ENCODE results near the gene SLC2A4RG. TPM values are rescaled to one million over a fixed set of nuclear protein-coding genes. Genes with fewer than 3 reads are reported as not detected.

SLC2A4RG gene
- total and polyA plus RNA-seq, 2 of the 13 experiments (the other 11 are each of a cell fraction or from before 2014, with no cell fraction given), result 91.4 to 95.9 TPM

GRCh38 chr20:63702751-63703470 is 36.7 kb upstream of the SLC2A4RG start:
- no peak overlapping the region for H3K4me2 ChIP-seq (ENCODE audit: low read depth, low read length)
- H3K36me3 ChIP-seq (replicated peaks in 1 of 2; ENCODE audit: control insufficient read depth in 1 of 2, insufficient read depth in 2 of 2, low read length in 2 of 2), result peaks cover 17 to 32% of the 10 kb centered on the region in 2 experiments
- FAIRE-seq (no peak), ATAC-seq (no peak), DNase-seq (ENCODE audit: low spot score) (no peak)
- H3K9ac ChIP-seq (ENCODE audit: insufficient read depth, low read depth, low read length), result no peak overlapping the region
- peaks cover 22% of the 10 kb centered on the region for H3K79me2 ChIP-seq (ENCODE audit: insufficient read depth, low read length)
- 91% methylated on average over 11 of the region's 13 CpGs for WGBS (ENCODE audit: low lambda C conversion rate)
- no peaks in the 10 kb centered on the region; a peak in 1 of 5 replicates for H3K27me3 ChIP-seq (ENCODE audit: control insufficient read depth in 1 of 2, insufficient read depth in 2 of 2, low read length in 2 of 2)
- POLR2A ChIA-PET, result interaction anchor here (0.8 to 12.4 kb wide), 4 partner anchors 33 to 165 kb away, joined by 4 to 190 read pairs (median 8); partner anchors contain the start of genes LIME1, SLC2A4RG and TPD52L2
- no TSS peak for BruUV-seq (replicated peaks)
- intact Hi-C loops (cut with micrococcal nuclease; ENCODE audit: unreplicated experiment), result no loop called here
- H4K20me1 ChIP-seq (ENCODE audit: insufficient read depth, low read length), result peaks cover 10% of the 10 kb centered on the region; the same call in 1 of the 2 replicates
- H3K9me3 ChIP-seq (ENCODE audit: low read length), result no peaks in the 10 kb centered on the region
- H3K4me1 ChIP-seq (ENCODE audit: insufficient read depth, low read length), result peaks cover 11% of the 10 kb centered on the region
- CTCF ChIA-PET (ENCODE audit: low intra/inter-chr PET ratio, low total read pairs), result no interaction called here
- H3K4me3 ChIP-seq (replicated peaks in 1 of 3; ENCODE audit: insufficient read depth in 1 of 3, low read depth in 2 of 3, low read length in 3 of 3), result no peak overlapping the region
- in situ Hi-C loops (cut with HindIII; ENCODE audit: extremely low pct_ligation_motif_present, low pct_unique_long_range_greater_than_20kb), result loop anchor here (10.0 kb wide), 1 partner anchor 82 kb away; no protein-coding TSS in a partner anchor
- H3K27ac ChIP-seq (ENCODE audit: extremely low read length, insufficient read depth, low read length), result no peak overlapping the region
- no peak overlapping the region for H2AFZ ChIP-seq (ENCODE audit: low read length)
- TF ChIP-seq ZNF547 (CRISPR knock-in tag; IDR thresholded peaks at IDR 0.05) (no peak), HMG20A (CRISPR knock-in tag; IDR thresholded peaks at IDR 0.05; ENCODE audit: borderline replicate concordance) (no peak), TAF1 (CRISPR knock-in tag; IDR thresholded peaks at IDR 0.05) (peak; percentile 35; the same call in 1 of the 2 replicates), IRF9 (CRISPR knock-in tag; IDR thresholded peaks at IDR 0.05; ENCODE audit: borderline replicate concordance) (0 out of 2 replicates have a peak, but pooled peaks have one; percentile 26), ZBTB26 (CRISPR knock-in tag; IDR thresholded peaks at IDR 0.05; ENCODE audit: borderline replicate concordance) (no peak), ZNF768 (CRISPR knock-in tag; IDR thresholded peaks at IDR 0.05) (peak; percentile 72), ZNF101 (CRISPR knock-in tag; IDR thresholded peaks at IDR 0.05; ENCODE audit: borderline replicate concordance, low read depth) (no peak), FUBP1 (CRISPR knock-in tag; IDR thresholded peaks at IDR 0.05; ENCODE audit: borderline replicate concordance) (no peak), SSRP1 (CRISPR knock-in tag; IDR thresholded peaks at IDR 0.05) (0 out of 2 replicates have a peak, but pooled peaks have one; percentile 25), RXRA (CRISPR knock-in tag; IDR thresholded peaks at IDR 0.05) (0 out of 2 replicates have a peak, but pooled peaks have one; percentile 34), SP1 (IDR thresholded peaks at IDR 0.05) (no peak), SP1 (CRISPR knock-in tag; IDR thresholded peaks at IDR 0.05) (0 out of 2 replicates have a peak, but pooled peaks have one; percentile 21), FOXA1 (IDR thresholded peaks at IDR 0.05) (no peak), FOXA1 (CRISPR knock-in tag; IDR thresholded peaks at IDR 0.05) (peak; percentile 2; the same call in 1 of the 2 replicates), AHDC1 (CRISPR knock-in tag; IDR thresholded peaks at IDR 0.05; ENCODE audit: borderline replicate concordance) (no peak)

Measured in HepG2 (cell line).